ENCODE data around the gene LCP1.
"Not testable (repeated sequence)": the region's sequence is repeated elsewhere in the genome, so short reads cannot be mapped to it uniquely, and the experiment has no call there.

The LCP1 gene

DNA sequence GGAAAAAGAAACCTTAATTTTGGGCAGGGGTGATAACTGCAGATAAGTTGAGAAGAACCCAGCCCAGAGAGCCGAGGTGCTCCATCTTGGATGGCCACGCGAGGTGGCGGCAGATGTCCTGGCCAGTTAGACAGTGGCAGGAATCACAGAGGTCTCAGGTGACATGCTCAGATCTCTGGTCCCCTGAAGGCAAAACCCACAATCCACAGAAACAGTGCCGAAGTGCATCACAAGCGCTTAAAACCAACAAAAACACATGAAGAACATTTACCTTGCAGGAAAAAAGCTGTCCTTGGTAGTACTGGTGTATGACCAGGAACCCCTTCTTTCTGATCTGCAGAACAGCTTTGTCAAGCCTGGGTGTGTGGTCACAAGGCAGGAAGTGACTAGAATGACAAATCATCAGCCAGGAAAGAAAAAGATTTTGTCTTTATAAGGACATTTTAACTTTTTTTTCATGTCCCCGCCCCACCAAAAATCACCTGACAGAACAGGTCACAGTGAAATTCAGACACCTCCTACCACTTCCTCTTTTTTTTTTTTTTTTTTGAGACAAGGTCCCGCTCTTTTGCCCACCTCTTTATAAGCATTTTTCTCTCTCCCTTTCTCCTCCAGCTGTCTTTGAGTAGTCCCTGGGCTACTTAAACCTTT is at the start of gene LCP1:
Gene LCP1, minus strand, starts transcription at position 338 of the 651 bp plus-strand sequence. CDS start 22,515 bp downstream, outside the sequence.
- no peak for DNase-seq

DNA sequence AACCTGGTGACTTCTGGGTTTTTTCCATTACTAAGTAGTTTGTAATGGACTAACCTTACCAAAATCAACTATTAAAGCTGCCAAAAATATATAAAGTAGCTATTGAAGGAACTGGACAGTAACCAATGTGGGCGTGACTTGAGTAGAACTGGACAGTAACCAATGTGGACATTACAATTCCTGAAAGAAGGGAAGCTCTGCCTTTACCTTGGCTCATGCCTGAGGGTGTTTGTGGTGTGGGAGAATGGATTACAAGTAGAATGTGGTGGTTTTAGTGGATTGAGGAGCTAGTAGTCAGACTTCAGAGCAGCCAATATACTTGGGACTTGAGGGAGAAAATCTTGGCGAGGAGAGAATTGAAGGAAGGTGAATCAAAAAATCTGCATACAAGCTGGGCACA is 47.3 kb upstream of the LCP1 start:
- no peak for DNase-seq

DNA sequence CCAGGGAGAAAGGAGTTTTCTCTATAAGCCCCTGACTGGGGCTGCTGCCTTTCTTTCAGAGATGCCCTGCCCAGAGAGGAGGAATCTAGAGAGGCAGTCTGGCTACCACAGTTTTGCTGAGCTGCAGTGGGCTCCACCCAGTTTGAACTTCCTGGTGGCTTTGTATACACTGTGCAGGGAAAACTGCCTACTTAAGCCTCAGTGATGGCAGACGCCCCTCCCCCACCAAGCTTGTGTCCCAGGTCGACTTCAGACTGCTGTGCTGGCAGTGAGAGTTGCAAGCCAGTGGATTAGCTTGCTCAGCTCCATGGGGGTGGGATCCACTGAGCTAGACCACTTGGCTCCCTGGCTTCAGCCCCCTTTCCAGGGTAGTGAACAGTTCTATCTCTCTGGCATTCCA is 38.3 kb upstream of the LCP1 start:
- not testable (repeated sequence) for DNase-seq

DNA sequence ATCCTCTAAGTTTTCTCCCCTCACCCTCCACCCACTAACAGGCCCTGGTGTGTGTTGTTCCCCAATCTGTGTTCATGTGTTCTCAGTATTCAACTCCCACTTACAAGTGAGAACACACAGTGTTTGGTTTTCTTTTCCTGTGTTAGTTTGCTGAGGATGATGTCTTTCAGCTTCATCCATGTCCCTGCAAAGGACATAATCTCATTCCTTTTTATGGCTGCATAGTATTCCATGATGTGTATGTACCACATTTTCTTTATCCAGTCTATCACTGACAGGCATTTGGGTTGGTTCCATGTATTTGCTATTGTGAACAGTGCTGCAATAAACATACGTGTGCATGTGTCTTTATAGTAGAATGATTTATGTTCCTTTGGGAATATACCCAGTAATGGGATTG is 32.8 kb upstream of the LCP1 start:
- DNase-seq, result not testable (repeated sequence)

GRCh38 chr13:46213242-46213641 is 31.3 kb upstream of the LCP1 start:
- no peak for DNase-seq

GRCh38 chr13:46211483-46212351 is 29.7 kb upstream of the LCP1 start, which contains the start of gene LRRC63:
Gene LRRC63, plus strand, starts transcription at chr13:46211928. Its CDS starts 1,107 bp downstream, at chr13:46213035.
- DNase-seq, result peak; percentile 46

GRCh38 chr13:46211116-46211482 is 29.1 kb upstream of the LCP1 start:
- DNase-seq, result no peak

DNA sequence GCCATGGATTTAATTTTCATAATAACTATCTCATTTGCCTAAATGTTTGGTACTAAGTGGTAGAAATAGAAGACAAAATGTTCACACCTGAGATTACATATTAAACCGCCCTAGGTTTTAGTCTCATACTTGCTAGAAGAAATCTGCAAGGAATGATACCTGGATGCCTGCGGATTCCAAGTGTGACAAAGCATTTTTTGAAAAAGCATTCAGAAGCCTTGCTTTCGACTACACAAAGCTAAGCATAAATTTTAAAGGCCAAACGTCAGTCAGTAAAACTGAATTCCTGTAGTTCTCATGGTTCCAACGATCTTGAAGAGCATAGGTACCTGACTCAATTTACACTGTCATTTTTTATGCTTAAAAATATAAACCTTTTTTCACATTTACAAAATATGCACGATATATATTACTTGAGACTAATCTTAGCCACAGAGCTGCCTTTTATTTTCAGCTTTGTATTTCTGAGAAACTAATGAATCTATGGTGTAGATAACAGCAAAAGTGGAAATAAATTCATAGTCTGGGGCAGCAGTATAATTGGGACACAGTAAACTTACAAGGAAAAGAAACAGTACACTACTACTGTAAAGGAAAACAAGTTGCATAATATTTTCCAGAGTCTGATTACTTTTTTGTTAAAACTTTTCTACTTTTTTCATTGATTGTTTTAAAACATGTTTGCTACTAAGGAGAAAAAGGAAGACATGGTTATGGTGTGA is 28.5 kb upstream of the LCP1 start:
- DNase-seq, result no peak

DNA sequence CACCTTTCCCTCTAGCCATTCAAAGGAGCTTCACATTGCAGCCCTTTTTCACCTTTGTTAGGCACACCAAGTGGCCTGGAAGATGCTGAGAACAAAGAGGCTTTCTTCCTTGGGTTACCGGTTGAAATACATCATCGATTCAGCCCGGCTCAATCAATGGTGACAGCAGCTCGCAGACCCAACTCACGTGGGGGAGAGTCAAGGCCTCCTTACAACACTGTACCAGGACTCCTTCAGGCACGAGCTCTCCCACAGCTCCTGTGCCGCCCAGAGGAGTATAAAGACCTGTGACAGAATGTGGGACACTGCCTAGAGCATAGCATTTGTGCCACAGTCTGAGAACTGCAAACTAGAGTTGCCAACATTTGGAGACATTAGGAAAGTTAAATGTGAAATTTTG is 25.9 kb upstream of the LCP1 start:
- no peak for DNase-seq

GRCh38 chr13:46206143-46206542 is 24.2 kb upstream of the LCP1 start:
- DNase-seq, result no peak

- no peak for DNase-seq
Measured at GRCh38 chr13:46202966-46203365, 21.0 kb upstream of the LCP1 start.

DNA sequence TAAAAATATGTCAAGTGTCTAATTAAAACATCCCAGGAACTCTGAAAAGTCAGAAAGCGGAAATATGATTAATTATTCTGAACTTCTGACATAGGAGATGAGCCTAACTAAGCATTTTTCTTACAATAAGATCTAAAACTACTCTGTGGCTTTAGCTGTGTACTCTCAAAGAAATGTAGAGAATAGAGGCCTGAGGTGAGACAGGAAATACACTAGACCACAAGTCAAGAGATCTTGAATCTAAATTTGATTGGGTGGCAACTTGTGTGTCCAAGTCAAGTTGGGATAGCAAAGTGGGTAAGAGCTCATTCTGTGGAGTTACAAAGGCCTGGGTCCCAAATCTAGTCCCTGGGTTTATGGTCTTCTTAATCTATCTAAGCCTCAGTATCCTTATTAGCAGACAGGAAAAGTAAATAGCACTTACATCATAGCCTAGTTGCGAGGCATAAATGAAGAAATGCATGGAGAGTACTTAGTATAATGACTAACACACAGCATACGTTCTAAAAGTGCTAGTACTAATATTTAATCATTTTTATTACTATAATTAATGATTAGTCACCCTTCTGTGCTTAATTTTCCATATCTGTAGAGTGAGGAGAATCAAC is 20.3 kb upstream of the LCP1 start:
- DNase-seq, result no peak

GRCh38 chr13:46198696-46199193 is 16.8 kb upstream of the LCP1 start:
- no peak for DNase-seq

DNA sequence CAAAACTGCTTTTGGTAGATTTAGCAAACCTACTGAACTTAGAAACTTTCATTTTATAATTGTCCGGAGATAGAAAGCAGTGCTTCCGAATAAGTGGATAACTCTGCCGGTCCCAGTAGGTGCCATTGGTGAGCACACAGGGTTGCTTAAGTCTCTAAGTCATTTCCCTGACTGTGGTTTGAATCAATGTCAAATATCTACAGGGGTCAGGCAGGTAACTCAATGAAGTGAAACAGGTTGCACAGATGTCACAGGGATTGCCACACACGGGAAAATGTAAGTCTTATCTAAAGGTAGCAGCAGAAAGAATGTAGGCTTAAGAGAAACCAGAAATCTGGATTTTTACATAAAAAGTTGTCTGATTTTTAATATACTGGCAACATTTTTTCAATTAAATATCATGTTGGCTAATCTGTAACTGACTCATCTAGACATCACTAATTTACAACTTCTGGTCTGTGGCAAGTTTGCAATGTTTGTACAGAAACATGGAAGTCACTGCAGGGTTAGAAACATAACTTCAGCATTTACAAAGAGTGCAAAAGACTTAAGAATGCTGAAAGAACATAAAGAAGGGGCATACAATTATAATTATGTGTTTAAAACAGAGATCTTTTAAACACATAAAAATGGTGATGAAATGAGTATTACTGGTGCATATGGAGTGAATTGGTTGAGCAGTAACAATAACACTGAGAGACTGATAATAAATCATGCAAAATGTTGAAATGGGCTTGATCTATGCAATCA is 15.5 kb upstream of the LCP1 start:
- DNase-seq, result peak; percentile 53

- DNase-seq, result no peak
Measured at GRCh38 chr13:46195016-46195415, 13.0 kb upstream of the LCP1 start.

DNA sequence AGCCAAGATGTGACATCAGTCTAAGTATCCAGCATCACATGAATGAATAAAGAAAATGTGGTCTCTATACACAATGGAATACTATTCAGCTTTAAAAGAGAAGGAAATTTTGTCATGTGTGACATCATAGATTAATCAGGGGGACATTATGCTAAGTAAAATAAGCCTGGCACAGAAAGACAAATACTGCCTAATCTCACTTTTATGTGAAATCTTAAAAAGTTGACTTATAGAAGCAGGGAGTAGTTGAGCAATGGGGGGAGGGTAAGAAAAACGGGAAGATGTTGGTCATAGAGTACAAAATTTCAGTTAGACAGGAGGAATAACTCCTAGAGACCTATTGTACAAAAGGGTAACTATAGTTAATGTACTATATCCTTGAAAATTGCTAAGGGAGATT is 10.4 kb upstream of the LCP1 start:
- DNase-seq, result no peak

- DNase-seq, result no peak
Measured at GRCh38 chr13:46185634-46186033, 3.7 kb upstream of the LCP1 start.

DNA sequence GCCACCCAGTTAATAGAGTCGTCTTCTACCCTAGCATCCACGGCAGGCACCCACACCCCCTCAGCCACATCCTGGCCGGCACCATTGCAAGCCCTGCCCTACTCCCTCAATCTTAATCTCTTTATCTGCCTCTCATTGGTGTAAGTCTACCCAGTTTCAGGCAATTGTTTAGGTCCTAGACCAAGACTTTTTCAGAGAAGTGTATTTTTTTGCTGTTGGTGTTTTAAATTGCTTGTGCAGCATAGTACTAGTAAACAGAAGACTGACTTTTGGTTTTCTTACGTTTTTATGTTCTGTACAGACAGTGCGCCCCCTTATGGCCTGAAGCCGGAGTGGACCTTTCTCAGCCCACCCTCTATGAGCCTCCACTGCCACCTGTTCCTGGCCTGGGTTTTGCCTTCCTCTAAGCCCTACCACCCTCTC is 2.3 kb upstream of the LCP1 start:
- DNase-seq, result no peak

- no peak for DNase-seq
Measured at GRCh38 chr13:46183018-46183946, 1.3 kb upstream of the LCP1 start.

DNA sequence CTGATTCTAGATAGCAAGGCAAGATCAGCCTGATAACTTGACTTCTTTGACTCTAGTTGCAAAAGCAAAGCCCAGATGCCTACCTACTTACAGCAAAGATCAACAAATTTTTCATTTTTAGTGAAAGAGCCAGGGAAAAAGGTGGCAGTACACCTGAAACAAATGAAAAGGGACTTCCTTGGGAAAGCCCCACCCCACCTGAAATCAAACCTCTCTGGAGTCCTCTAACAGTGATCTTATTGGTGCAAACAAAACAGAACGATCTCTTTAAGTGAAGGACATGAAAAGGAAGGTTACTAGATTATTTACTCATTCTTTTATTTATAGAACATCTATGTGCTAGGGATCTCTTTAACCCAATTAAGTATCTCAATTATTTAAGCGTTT is 507 bp upstream of the LCP1 start:
- DNase-seq, result no peak

DNA sequence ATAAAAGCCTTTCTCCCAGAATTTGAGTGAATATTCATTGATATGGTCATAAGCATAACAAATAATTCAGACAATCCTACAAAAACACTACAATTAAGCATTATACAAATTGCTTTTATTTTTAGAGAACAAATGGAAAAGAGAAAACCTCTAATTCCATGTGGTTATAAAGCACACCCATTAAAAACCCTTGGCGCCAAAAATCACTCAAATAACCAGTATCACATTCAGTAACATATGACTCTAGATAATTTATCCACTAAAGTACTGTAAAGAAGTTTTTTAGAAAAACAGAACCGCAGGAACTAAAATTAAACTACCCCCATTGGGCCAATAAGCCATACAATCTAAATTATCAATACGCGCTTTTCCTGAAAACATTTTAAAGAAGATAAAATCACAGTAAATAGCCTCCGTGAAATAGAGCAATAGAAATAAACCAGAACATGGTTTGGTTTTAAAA is 569 bp downstream of the LCP1 start:
- DNase-seq, result no peak

Measured in fibroblast of skin of right biceps (primary cell).